NCI-H1092 (cell line): ENCODE measurements around the gene WDR62.

Experiments
- DNase-seq: peaks from one replicate; lab custom pipeline; 2025; lab: John Stamatoyannopoulos, UW

WDR62 gene

GRCh38 chr19:36081894-36082293 is 27.2 kb downstream of the WDR62 start:
- no peak for DNase-seq

- DNase-seq, result no peak
Observed at GRCh38 chr19:36082916-36083315, 28.2 kb downstream of the WDR62 start.

GRCh38 chr19:36084231-36085009 is 29.7 kb downstream of the WDR62 start:
- no peak for DNase-seq

- DNase-seq, result no peak
Observed at GRCh38 chr19:36086326-36086725, 31.6 kb downstream of the WDR62 start.

- no peak for DNase-seq
Observed at GRCh38 chr19:36089847-36090246, 35.1 kb downstream of the WDR62 start.

- DNase-seq, result no peak
Observed at GRCh38 chr19:36090910-36091695, 36.4 kb downstream of the WDR62 start.

GRCh38 chr19:36092566-36092965 is 37.9 kb downstream of the WDR62 start:
- DNase-seq, result no peak

GRCh38 chr19:36093146-36093662 is 38.5 kb downstream of the WDR62 start:
- DNase-seq, result no peak

GRCh38 chr19:36093687-36094086 is 39.0 kb downstream of the WDR62 start:
- DNase-seq, result no peak

GRCh38 chr19:36097036-36097435 is 42.3 kb downstream of the WDR62 start:
- no peak for DNase-seq

GRCh38 chr19:36099166-36099785 is 44.6 kb downstream of the WDR62 start:
- DNase-seq, result no peak

- no peak for DNase-seq
Observed at GRCh38 chr19:36100476-36100875, 45.8 kb downstream of the WDR62 start.

GRCh38 chr19:36101550-36102327 is 47.0 kb downstream of the WDR62 start:
- DNase-seq, result no peak

- no peak for DNase-seq
Observed at GRCh38 chr19:36103040-36103626, 48.4 kb downstream of the WDR62 start.

GRCh38 chr19:36103842-36104552 is 49.3 kb downstream of the WDR62 start:
- no peak for DNase-seq

GRCh38 chr19:36106441-36106840 is 51.7 kb downstream of the WDR62 start:
- no peak for DNase-seq

- DNase-seq, result no peak
Observed at GRCh38 chr19:36106991-36107390, 52.3 kb downstream of the WDR62 start.

- no peak for DNase-seq
Observed at GRCh38 chr19:36108684-36109083, 54.0 kb downstream of the WDR62 start.

GRCh38 chr19:36110487-36111199 is 55.9 kb downstream of the WDR62 start, which contains the start of gene OVOL3:
Gene OVOL3 (plus strand): TSS chr19:36111143. CDS start chr19:36111203, 60 bp downstream.
- DNase-seq, result no peak

GRCh38 chr19:36111200-36111539 is 56.5 kb downstream of the WDR62 start:
- DNase-seq, result no peak
